ENCODE results near the gene TMEM120B. TPM values are rescaled to one million over a fixed set of nuclear protein-coding genes. Genes with fewer than 3 reads are reported as not detected.

Gene TMEM120B
- total and polyA plus RNA-seq, 2 of the 13 experiments (the other 11 are each of a cell fraction or from before 2014, with no cell fraction given): 7.1 to 12.9 TPM

DNA sequence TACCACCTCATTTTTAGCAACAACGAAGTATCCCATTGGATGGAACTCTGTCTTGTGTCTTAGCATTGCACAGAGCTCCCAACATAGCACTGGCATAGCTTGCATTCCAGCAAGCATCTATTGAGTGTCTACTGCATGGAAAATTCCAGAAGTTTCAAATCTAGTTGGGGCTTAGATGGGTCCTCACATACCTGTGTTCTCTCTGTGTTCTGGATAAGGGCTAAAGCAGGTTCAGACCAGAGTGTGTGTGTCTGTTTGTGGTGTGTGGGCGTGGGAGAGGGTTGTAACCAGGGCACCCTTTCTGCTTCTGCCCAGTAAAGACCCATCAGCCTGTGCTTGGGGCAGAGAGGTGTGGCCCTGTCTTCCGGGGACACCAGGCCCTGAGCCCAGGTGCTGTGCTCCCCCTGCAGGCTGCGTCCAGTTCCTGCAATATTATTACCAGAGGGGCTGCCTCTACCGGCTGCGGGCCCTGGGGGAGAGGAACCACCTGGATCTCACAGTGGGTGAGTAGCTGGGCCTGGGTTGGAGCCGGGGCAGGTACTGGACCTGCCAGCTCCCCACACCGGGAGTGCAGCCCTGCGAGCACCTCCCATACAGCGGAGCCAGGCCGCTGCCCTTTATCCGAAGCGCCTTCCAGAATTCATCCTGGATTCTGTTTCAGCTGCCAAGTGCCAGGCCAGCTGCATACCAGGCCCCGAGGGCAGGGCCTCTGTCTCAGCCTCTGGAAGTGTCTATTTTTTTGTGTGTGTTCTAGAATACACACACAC, 60.6 kb downstream of the TMEM120B start (continued):
- TF ChIP-seq, protein P1, sequence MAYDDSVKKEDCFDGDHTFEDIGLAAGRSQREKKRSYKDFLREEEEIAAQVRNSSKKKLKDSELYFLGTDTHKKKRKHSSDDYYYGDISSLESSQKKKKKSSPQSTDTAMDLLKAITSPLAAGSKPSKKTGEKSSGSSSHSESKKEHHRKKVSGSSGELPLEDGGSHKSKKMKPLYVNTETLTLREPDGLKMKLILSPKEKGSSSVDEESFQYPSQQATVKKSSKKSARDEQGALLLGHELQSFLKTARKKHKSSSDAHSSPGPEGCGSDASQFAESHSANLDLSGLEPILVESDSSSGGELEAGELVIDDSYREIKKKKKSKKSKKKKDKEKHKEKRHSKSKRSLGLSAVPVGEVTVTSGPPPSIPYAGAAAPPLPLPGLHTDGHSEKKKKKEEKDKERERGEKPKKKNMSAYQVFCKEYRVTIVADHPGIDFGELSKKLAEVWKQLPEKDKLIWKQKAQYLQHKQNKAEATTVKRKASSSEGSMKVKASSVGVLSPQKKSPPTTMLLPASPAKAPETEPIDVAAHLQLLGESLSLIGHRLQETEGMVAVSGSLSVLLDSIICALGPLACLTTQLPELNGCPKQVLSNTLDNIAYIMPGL (CRISPR knock-in tag; IDR thresholded peaks at IDR 0.05; ENCODE audit: borderline replicate concordance in 1 of 2, low read depth in 1 of 2): peak in 1 of 2 experiments; percentile 81; a peak in 2 of 4 replicates
- TF ChIP-seq MTF2 (CRISPR knock-in tag; IDR thresholded peaks at IDR 0.05; ENCODE audit: borderline replicate concordance): no peak
- TF ChIP-seq, protein P2, sequence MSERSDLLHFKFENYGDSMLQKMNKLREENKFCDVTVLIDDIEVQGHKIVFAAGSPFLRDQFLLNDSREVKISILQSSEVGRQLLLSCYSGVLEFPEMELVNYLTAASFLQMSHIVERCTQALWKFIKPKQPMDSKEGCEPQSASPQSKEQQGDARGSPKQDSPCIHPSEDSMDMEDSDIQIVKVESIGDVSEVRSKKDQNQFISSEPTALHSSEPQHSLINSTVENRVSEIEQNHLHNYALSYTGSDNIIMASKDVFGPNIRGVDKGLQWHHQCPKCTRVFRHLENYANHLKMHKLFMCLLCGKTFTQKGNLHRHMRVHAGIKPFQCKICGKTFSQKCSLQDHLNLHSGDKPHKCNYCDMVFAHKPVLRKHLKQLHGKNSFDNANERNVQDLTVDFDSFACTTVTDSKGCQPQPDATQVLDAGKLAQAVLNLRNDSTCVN (CRISPR knock-in tag; IDR thresholded peaks at IDR 0.05; ENCODE audit: borderline replicate concordance): no peak; the same call in 1 of the 2 replicates
- TF ChIP-seq, protein P3, sequence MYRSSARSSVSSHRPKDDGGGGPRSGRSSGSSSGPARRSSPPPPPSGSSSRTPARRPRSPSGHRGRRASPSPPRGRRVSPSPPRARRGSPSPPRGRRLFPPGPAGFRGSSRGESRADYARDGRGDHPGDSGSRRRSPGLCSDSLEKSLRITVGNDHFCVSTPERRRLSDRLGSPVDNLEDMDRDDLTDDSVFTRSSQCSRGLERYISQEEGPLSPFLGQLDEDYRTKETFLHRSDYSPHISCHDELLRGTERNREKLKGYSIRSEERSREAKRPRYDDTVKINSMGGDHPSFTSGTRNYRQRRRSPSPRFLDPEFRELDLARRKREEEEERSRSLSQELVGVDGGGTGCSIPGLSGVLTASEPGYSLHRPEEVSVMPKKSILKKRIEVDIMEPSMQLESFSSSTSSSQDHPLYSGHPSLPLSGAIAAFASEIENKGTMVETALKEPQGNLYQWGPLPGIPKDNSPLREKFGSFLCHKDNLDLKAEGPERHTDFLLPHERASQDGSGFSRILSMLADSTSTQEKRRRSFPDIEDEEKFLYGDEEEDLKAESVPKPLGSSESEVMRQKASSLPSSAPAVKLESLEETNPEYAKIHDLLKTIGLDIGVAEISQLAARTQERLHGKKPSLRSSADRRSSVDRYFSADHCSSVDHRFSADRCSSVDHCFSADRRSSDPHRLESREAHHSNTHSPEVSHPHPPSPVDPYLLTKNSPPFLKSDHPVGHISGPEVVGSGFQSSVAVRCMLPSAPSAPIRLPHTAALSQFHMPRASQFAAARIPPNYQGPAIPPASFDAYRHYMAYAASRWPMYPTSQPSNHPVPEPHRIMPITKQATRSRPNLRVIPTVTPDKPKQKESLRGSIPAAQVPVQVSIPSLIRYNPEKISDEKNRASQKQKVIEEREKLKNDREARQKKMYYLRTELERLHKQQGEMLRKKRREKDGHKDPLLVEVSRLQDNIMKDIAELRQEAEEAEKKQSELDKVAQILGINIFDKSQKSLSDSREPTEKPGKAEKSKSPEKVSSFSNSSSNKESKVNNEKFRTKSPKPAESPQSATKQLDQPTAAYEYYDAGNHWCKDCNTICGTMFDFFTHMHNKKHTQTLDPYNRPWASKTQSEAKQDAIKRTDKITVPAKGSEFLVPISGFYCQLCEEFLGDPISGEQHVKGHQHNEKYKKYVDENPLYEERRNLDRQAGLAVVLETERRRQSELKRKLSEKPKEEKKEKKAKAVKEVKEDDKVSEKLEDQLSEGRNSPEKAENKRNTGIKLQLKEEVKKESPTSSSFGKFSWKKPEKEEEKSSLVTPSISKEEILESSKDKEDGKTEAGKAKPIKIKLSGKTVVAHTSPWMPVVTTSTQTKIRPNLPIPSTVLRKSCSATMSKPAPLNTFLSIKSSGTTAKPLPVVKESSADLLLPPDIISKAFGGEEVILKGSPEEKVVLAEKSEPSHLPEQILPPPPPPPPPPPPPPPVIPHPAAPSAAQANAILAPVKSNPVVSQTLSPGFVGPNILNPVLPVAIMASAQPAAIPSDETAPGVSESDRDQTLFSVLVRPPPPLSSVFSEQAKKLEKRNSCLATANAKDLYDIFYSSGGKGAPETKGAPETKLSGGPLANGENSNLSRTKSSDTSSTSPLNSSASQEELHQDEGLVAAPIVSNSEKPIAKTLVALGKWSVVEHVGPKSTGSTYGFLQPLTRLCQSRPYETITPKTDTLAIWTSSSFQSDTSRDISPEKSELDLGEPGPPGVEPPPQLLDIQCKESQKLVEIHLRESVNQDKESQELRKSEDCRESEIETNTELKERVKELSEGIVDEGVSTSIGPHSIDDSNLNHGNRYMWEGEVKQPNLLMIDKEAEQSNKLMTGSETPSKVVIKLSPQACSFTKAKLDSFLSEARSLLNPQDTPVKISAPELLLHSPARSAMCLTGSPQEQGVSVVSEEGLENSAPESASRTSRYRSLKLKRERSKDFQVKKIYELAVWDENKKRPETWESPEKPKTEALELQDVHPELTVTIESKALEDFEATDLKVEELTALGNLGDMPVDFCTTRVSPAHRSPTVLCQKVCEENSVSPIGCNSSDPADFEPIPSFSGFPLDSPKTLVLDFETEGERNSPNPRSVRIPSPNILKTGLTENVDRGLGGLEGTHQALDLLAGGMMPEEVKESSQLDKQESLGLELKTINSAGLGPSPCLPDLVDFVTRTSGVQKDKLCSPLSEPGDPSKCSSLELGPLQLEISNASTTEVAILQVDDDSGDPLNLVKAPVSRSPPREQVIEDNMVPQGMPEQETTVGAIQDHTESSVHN (CRISPR knock-in tag; IDR thresholded peaks at IDR 0.05): no peak
- no peak for TF ChIP-seq MAFK (conservative IDR thresholded peaks at IDR 0.05 in 1 of 2, IDR thresholded peaks at IDR 0.05 in 1 of 2; ENCODE audit: low read length in 2 of 2)
- TF ChIP-seq SALL2 (CRISPR knock-in tag; IDR thresholded peaks at IDR 0.05): no peak
- no peak for TF ChIP-seq RARA (CRISPR knock-in tag; IDR thresholded peaks at IDR 0.05)
- TF ChIP-seq, protein P4, sequence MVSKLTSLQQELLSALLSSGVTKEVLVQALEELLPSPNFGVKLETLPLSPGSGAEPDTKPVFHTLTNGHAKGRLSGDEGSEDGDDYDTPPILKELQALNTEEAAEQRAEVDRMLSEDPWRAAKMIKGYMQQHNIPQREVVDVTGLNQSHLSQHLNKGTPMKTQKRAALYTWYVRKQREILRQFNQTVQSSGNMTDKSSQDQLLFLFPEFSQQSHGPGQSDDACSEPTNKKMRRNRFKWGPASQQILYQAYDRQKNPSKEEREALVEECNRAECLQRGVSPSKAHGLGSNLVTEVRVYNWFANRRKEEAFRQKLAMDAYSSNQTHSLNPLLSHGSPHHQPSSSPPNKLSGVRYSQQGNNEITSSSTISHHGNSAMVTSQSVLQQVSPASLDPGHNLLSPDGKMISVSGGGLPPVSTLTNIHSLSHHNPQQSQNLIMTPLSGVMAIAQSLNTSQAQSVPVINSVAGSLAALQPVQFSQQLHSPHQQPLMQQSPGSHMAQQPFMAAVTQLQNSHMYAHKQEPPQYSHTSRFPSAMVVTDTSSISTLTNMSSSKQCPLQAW (CRISPR knock-in tag; IDR thresholded peaks at IDR 0.05): 0 out of 2 replicates have a peak, but pooled peaks have one; percentile 21
- TF ChIP-seq, protein P5, sequence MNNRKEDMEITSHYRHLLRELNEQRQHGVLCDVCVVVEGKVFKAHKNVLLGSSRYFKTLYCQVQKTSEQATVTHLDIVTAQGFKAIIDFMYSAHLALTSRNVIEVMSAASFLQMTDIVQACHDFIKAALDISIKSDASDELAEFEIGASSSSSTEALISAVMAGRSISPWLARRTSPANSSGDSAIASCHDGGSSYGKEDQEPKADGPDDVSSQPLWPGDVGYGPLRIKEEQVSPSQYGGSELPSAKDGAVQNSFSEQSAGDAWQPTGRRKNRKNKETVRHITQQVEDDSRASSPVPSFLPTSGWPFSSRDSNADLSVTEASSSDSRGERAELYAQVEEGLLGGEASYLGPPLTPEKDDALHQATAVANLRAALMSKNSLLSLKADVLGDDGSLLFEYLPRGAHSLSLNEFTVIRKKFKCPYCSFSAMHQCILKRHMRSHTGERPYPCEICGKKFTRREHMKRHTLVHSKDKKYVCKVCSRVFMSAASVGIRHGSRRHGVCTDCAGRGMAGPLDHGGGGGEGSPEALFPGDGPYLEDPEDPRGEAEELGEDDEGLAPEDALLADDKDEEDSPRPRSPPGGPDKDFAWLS (CRISPR knock-in tag; IDR thresholded peaks at IDR 0.05; ENCODE audit: borderline replicate concordance): no peak
- no peak for TF ChIP-seq ZNF530 (CRISPR knock-in tag; IDR thresholded peaks at IDR 0.05; ENCODE audit: low read depth)
- no peak for TF ChIP-seq ZNF724P (CRISPR knock-in tag; IDR thresholded peaks at IDR 0.05; ENCODE audit: borderline replicate concordance)
- TF ChIP-seq RAD21 (CRISPR knock-in tag; IDR thresholded peaks at IDR 0.05): peak; percentile 95
